Mesothelial cell of epicardium (in vitro differentiated cells): ENCODE data around the gene MKS1. TPM values are rescaled to one million over a fixed set of nuclear protein-coding genes. Genes with fewer than 3 reads are reported as not detected.

ENCODE experiments used
- DNase-seq, 2 experiments: peaks; one replicate each; pipeline ENCODE4 v3.0.0; 2021; ENCODE audit warnings: low spot score in 2 of 2; ENCODE audit not compliant: unreplicated experiment in 2 of 2
- H3K27ac Mint-ChIP-seq: 2 replicates; pipeline ENCODE4 v1.8.0; 2021; ENCODE audit warnings: mixed read lengths
- H3K27me3 Mint-ChIP-seq: 2 replicates; pipeline ENCODE4 v1.8.0; 2021; ENCODE audit warnings: low read depth, mixed read lengths
- H3K36me3 Mint-ChIP-seq: 2 replicates; pipeline ENCODE4 v1.8.0; 2021; ENCODE audit warnings: mixed read lengths
- H3K4me1 Mint-ChIP-seq: 2 replicates; pipeline ENCODE4 v1.8.0; 2021; ENCODE audit warnings: mixed read lengths
- H3K4me3 Mint-ChIP-seq: 2 replicates; pipeline ENCODE4 v1.8.0; 2021; ENCODE audit warnings: mild to moderate bottlenecking, moderate library complexity, mixed read lengths
- H3K9me3 Mint-ChIP-seq: 2 replicates; pipeline ENCODE4 v1.8.0; 2021; ENCODE audit warnings: mixed read lengths
- CTCF ChIP-seq: fragments of 200-600 bp; sonication (generic); IDR thresholded peaks from one replicate; pipeline ENCODE4 v1.5.0; 2021; ENCODE audit warnings: antibody characterized with exemption; ENCODE audit not compliant: unreplicated experiment
- total RNA-seq: library from RNA; stranded (reverse); gene quantifications from 3 replicates; pipeline ENCODE4 v1.2.1, GENCODE V29; 2021

The MKS1 gene
- total RNA-seq, 1 donor from 2014 or later: 32.9 TPM

GRCh38 chr17:58239987-58240386, 20.9 kb upstream of the MKS1 start:
- Mint-ChIP-seq H3K27me3 (peaks cover 97% of the 10 kb centered on the region), H3K4me1 (peaks cover 5% of the 10 kb centered on the region), H3K4me3 (no peak overlapping the region), H3K9me3 (no peaks in the 10 kb centered on the region), H3K27ac (no peak overlapping the region), H3K36me3 (no peaks in the 10 kb centered on the region)
- TF ChIP-seq CTCF: no peak
- no peak for DNase-seq

DNA sequence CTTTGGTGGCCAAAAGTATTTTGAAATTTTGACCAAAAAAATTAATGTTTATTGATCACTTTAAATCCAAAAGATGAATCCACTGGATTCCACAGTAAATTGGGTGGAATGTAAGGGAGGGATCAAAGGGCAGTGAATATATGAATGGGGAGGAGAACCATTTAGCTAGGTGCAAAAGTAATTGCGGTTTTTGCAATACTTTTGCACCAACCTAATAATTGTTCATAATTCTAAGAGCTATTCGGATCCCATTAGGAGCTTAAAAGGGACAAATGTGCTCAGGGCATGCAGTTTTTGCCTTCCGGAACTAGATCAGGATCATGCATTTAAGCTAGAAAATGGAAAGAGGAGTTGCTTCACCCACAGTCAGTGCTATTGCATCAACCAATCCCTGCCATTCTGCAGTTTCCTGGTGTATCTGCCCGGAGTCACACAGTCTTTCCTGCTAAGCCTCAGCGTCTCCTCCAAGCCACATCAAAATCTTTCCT, 19.1 kb upstream of the MKS1 start, which contains the start of gene LPO:
LPO (plus strand) TSS at position 438 of the 488 bp plus-strand sequence. CDS start 4,396 bp downstream, outside the sequence.
- Mint-ChIP-seq H3K9me3 (no peaks in the 10 kb centered on the region), H3K27me3 (peaks cover 94% of the 10 kb centered on the region), H3K36me3 (no peaks in the 10 kb centered on the region), H3K27ac (no peak within 1 kb of the TSS), H3K4me1 (peaks cover 3% of the 10 kb centered on the region), H3K4me3 (no peak within 1 kb of the TSS)
- DNase-seq: no peak
- no peak for TF ChIP-seq CTCF

GRCh38 chr17:58236394-58236793, 17.3 kb upstream of the MKS1 start:
- no peak overlapping the region for H3K4me3 Mint-ChIP-seq
- peaks cover 93% of the 10 kb centered on the region for H3K27me3 Mint-ChIP-seq
- no peaks in the 10 kb centered on the region for H3K9me3 Mint-ChIP-seq

GRCh38 chr17:58235821-58236220, 16.8 kb upstream of the MKS1 start:
- no peak for TF ChIP-seq CTCF
- peaks cover 92% of the 10 kb centered on the region for H3K27me3 Mint-ChIP-seq
- H3K36me3 Mint-ChIP-seq: no peaks in the 10 kb centered on the region
- H3K27ac Mint-ChIP-seq: no peak overlapping the region
- no peak for DNase-seq
- no peaks in the 10 kb centered on the region for H3K9me3 Mint-ChIP-seq
- H3K4me3 Mint-ChIP-seq: no peak overlapping the region
- peaks cover 6% of the 10 kb centered on the region for H3K4me1 Mint-ChIP-seq

More at GRCh38 chr17:58236394-58236793, 17.3 kb upstream of the MKS1 start:
- Mint-ChIP-seq H3K36me3 (no peaks in the 10 kb centered on the region), H3K27ac (no peak overlapping the region), H3K4me1 (peaks cover 5% of the 10 kb centered on the region)
- DNase-seq: no peak
- no peak for TF ChIP-seq CTCF

- Mint-ChIP-seq H3K27me3 (peaks cover 83% of the 10 kb centered on the region), H3K36me3 (no peaks in the 10 kb centered on the region), H3K27ac (no peak overlapping the region), H3K4me3 (no peak overlapping the region), H3K4me1 (peaks cover 6% of the 10 kb centered on the region), H3K9me3 (no peaks in the 10 kb centered on the region)
- no peak for TF ChIP-seq CTCF
- no peak for DNase-seq
Observed at GRCh38 chr17:58234512-58234911, 15.5 kb upstream of the MKS1 start.

DNA sequence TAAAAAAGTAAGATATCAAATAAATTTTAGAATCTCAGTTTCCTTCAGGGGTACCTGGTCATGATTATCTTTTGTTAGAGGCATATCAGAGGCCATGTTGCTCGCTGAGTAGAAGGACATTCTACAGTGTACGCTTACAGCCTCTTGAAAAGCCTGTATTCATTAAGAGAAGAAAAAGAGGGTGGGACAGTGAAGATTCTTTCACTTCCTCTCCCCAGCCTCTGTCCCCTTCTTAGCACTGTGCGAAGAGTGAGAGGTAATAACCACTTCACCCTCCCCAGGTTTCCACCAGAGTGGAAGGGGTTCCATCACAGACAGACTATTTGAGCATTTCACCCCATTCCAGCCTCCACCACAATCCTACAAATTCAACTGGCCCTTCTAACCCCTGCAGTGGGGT, 14.5 kb upstream of the MKS1 start:
- Mint-ChIP-seq H3K27ac (no peak overlapping the region), H3K36me3 (no peaks in the 10 kb centered on the region), H3K9me3 (no peaks in the 10 kb centered on the region), H3K4me3 (no peak overlapping the region), H3K4me1 (peaks cover 6% of the 10 kb centered on the region), H3K27me3 (peaks cover 82% of the 10 kb centered on the region)
- no peak for TF ChIP-seq CTCF
- no peak for DNase-seq
